ENCODE results near the gene PRSS21. TPM values are rescaled to one million over a fixed set of nuclear protein-coding genes. Genes with fewer than 3 reads are reported as not detected.

The PRSS21 gene
- total and polyA plus RNA-seq, 10 of the 15 experiments (the other 5 are each of a cell fraction or from before 2014, with no cell fraction given), result 5.3 to 73.4 (median 40.1) TPM; not detected in 1

- intact Hi-C loops (cut with micrococcal nuclease; ENCODE audit: unreplicated experiment), result no loop called here
- RAD21 ChIA-PET (ENCODE audit: unreplicated experiment), result interaction anchor here (1.2 kb wide), 1 partner anchor 71 kb away, joined by 3 read pairs; the partner anchor contains the start of gene FLYWCH2
- Histone ChIP-seq H3K27me3 (replicated peaks in 1 of 2; ENCODE audit: control insufficient read depth in 2 of 2, insufficient read depth in 2 of 2, low read length in 1 of 2) (peaks cover 0 to 4% of the 10 kb centered on the region in 2 experiments; a peak in 2 of 4 replicates), H3K36me3 (ENCODE audit: control insufficient read depth in 2 of 2, insufficient read depth in 2 of 2, low read length in 1 of 2) (no peaks in the 10 kb centered on the region), H4K20me1 (ENCODE audit: control insufficient read depth, insufficient read depth) (no peaks in the 10 kb centered on the region), H3K27ac (ENCODE audit: control insufficient read depth, insufficient read depth) (no peak overlapping the region), H3K79me2 (ENCODE audit: control insufficient read depth, insufficient read depth, low read length) (peaks cover 2% of the 10 kb centered on the region), H3K4me2 (ENCODE audit: control insufficient read depth, insufficient read depth) (no peak overlapping the region), H3K9me3 (replicated peaks; ENCODE audit: control insufficient read depth, insufficient read depth, low read length) (no peaks in the 10 kb centered on the region), H3K4me1 (ENCODE audit: control insufficient read depth, insufficient read depth, low read length) (no peaks in the 10 kb centered on the region), H2AFZ (ENCODE audit: control insufficient read depth, low read depth, low read length) (no peak overlapping the region), H3K4me3 (no peak overlapping the region), H3K9ac (ENCODE audit: control insufficient read depth, insufficient read depth, low read length) (no peak overlapping the region)
- TF ChIP-seq ZBTB40 (IDR thresholded peaks at IDR 0.05; ENCODE audit: borderline replicate concordance), result no peak
- TF ChIP-seq ZBTB4 (CRISPR knock-in tag; IDR thresholded peaks at IDR 0.05), result no peak
- TF ChIP-seq BMI1 (IDR thresholded peaks at IDR 0.05; ENCODE audit: borderline replicate concordance), result no peak
- TF ChIP-seq NFXL1 (IDR thresholded peaks at IDR 0.05; ENCODE audit: borderline replicate concordance), result no peak
- TF ChIP-seq NFYA (IDR thresholded peaks at IDR 0.05; ENCODE audit: borderline replicate concordance, low read depth, low read length), result no peak
- TF ChIP-seq RAD21 (IDR thresholded peaks at IDR 0.05; ENCODE audit: insufficient read depth, low read depth, low read length), result no peak
- no TSS peak for BruUV-seq (replicated peaks)
- DNase-seq (ENCODE audit: low read depth, low spot score), result no peak
- WGBS (ENCODE audit: insufficient coverage, insufficient replicate concordance, low lambda C conversion rate, missing lambda C conversion rate), result 45% methylated on average over 15 of the region's 15 CpGs
- no peak for ATAC-seq
- in situ Hi-C loops (cut with MboI), result no loop called here
- FAIRE-seq, result no peak
- POLR2A ChIA-PET, result interaction anchor here (0.8 kb wide), 1 partner anchor 644 kb away, joined by 3 read pairs; no protein-coding TSS in a partner anchor
- SMC1A ChIA-PET (ENCODE audit: uncharacterized antibody, unreplicated experiment), result no interaction called here
- CTCF ChIA-PET, result no interaction called here
These were observed 5.2 kb upstream of the PRSS21 start for GRCh38 chr16:2811703-2812471.

Measured in GM12878 (cell line).